NT2/D1 (cell line): ENCODE results near the gene DQX1.
"Not testable (repeated sequence)": the region's sequence is repeated elsewhere in the genome, so short reads cannot be mapped to it uniquely, and the experiment has no call there.

ENCODE experiments used
- DNase-seq: peaks from one replicate; pipeline ENCODE4 v3.0.0-alpha.2; 2011; ENCODE audit warnings: low read depth, low spot score
- H3K27me3 ChIP-seq: 2 replicates; pipeline ENCODE4 v1.6.0; 2011; ENCODE audit warnings: mild to moderate bottlenecking; ENCODE audit not compliant: insufficient read length, insufficient read depth
- H3K36me3 ChIP-seq: 2 replicates; pipeline ENCODE4 v1.6.1; 2011; ENCODE audit warnings: mild to moderate bottlenecking, low read length, mixed read lengths; ENCODE audit not compliant: insufficient read depth, insufficient read length
- H3K4me1 ChIP-seq: 2 replicates; pipeline ENCODE4 v1.5.1; 2011; ENCODE audit not compliant: insufficient read depth, insufficient read length
- H3K4me3 ChIP-seq: 2 replicates; pipeline ENCODE4 v1.5.1; 2011; ENCODE audit warnings: low read depth; ENCODE audit not compliant: insufficient read length
- H3K9ac ChIP-seq: 2 replicates; pipeline ENCODE4 v1.6.0; 2011; ENCODE audit warnings: low read depth; ENCODE audit not compliant: insufficient read length
- H3K9me3 ChIP-seq: 2 replicates; pipeline ENCODE4 v1.5.1; 2011; ENCODE audit warnings: mild to moderate bottlenecking, low read length; ENCODE audit not compliant: insufficient read depth
- SUZ12 ChIP-seq: IDR thresholded peaks from 2 replicates; pipeline ENCODE4 v1.6.1; 2011; ENCODE audit not compliant: insufficient read length, insufficient read depth; ENCODE audit errors: extremely low read depth
- YY1 ChIP-seq: IDR thresholded peaks from 2 replicates; pipeline ENCODE4 v1.6.1; 2011; ENCODE audit not compliant: insufficient read length, insufficient read depth
- ZNF274 ChIP-seq: IDR thresholded peaks from 2 replicates; pipeline ENCODE4 v1.6.1; 2011; ENCODE audit warnings: mild to moderate bottlenecking, low read depth, low read length

Gene DQX1

DNA sequence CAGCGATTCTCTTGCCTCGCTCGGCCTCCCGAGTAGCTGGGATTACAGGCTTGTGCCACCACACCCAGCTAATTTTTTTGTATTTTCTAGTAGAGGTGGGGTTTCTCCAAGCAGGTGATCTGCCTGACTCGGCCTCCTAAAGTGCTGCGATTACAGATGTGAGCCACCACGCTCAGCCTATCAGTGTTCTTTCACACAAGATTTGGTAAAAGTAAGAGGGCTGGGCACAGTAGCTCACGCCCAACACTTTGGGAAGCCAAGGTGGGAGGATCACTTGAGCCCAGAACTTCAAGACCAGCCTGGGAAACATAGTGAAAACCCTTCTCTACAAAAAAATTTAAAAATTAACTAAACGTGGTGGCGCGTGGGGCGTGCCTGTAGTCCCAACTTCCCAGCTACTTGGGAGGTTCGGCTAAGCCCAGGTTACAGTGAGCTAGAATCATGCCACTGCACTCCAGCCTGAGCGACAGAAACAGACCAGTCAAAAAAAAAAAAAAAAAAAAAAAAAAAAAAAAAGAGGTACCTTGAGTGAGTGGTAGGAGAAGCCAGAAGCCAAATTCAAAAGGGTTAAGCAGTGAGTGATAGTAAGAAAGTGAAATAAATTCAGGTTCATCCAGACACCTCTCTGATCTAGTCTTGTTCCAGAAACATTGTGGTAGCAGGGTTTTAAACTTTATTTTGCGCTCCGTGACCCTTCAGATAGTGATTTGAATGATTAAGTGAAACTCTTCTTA, 54.5 kb downstream of the DQX1 start:
- Histone ChIP-seq H3K4me3 (peak overlapping the region; percentile 92), H3K4me1 (no peaks in the 10 kb centered on the region), H3K9ac (peak overlapping the region; percentile 99), H3K9me3 (no peaks in the 10 kb centered on the region), H3K27me3 (no peaks in the 10 kb centered on the region), H3K36me3 (peaks cover 23% of the 10 kb centered on the region)
- TF ChIP-seq YY1: no peak
- no peak for TF ChIP-seq ZNF274
- TF ChIP-seq SUZ12: no peak
- no peak for DNase-seq

DNA sequence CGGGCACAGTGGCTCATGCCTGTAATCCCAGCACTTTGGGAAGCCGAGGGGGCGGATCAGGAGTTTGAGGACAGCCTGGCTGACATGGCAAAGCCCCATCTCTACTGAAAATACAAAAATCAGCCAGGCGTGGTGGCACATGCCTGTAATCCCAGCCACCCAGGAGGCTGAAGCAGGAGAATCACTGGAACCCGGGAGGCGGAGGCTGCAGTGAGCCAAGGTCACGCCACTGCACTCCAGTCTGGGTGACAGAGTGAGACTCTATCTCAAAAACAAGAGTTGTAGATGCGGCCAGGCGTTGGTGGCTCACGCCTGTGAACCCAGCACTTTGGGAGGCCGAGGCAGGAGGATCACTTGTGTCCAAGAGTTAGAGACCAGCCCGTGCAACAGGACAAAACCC, 55.3 kb downstream of the DQX1 start:
- not testable (repeated sequence) for DNase-seq, H3K4me3 ChIP-seq, H3K27me3 ChIP-seq, H3K4me1 ChIP-seq, H3K9me3 ChIP-seq, H3K9ac ChIP-seq
- H3K36me3 ChIP-seq: peaks cover 17% of the 10 kb centered on the region
